HG03571 (cell line): ENCODE results near the gene CUX1.
"Not testable (repeated sequence)": the region's sequence is repeated elsewhere in the genome, so short reads cannot be mapped to it uniquely, and the experiment has no call there.

Experiments used
- ATAC-seq: cut with Tn5 transposase; IDR thresholded peaks from one replicate; pipeline ENCODE4 v1.9.1; 2021; ENCODE audit not compliant: unreplicated experiment

CUX1 gene

GRCh38 chr7:102294589-102294988, 477.2 kb downstream of the CUX1 start:
- no peak for ATAC-seq

- no peak for ATAC-seq
Observed at GRCh38 chr7:102295346-102296178, 478.1 kb downstream of the CUX1 start.

- no peak for ATAC-seq
Observed at GRCh38 chr7:102296179-102296438, 478.7 kb downstream of the CUX1 start.

GRCh38 chr7:102296514-102296913, 479.1 kb downstream of the CUX1 start:
- no peak for ATAC-seq

GRCh38 chr7:102297487-102298218, 480.2 kb downstream of the CUX1 start:
- no peak for ATAC-seq

- ATAC-seq = no peak
Observed at GRCh38 chr7:102300643-102301221, 483.3 kb downstream of the CUX1 start.

GRCh38 chr7:102301367-102301766, 483.9 kb downstream of the CUX1 start:
- ATAC-seq = not testable (repeated sequence)

- no peak for ATAC-seq
Observed at GRCh38 chr7:102302025-102302424, 484.6 kb downstream of the CUX1 start.

GRCh38 chr7:102303669-102304422, 486.4 kb downstream of the CUX1 start:
- ATAC-seq = no peak

- ATAC-seq = no peak
Observed at GRCh38 chr7:102304668-102305067, 487.2 kb downstream of the CUX1 start.

- no peak for ATAC-seq
Observed at GRCh38 chr7:102305414-102306268, 488.2 kb downstream of the CUX1 start.

- ATAC-seq = peak; percentile 76
Observed at GRCh38 chr7:102306916-102307677, 489.7 kb downstream of the CUX1 start.

GRCh38 chr7:102310414-102310815, 493.0 kb downstream of the CUX1 start:
- ATAC-seq = no peak

GRCh38 chr7:102312317-102312716, 494.9 kb downstream of the CUX1 start:
- no peak for ATAC-seq

GRCh38 chr7:102313997-102314780, 496.8 kb downstream of the CUX1 start:
- ATAC-seq = no peak

- ATAC-seq = no peak
Observed at GRCh38 chr7:102317231-102318059, 500.0 kb downstream of the CUX1 start.

GRCh38 chr7:102318482-102318971, 501.1 kb downstream of the CUX1 start:
- ATAC-seq = no peak

GRCh38 chr7:102319671-102320070, 502.2 kb downstream of the CUX1 start:
- no peak for ATAC-seq
